ENCODE data around the gene ALOX5. TPM values are rescaled to one million over a fixed set of nuclear protein-coding genes. Genes with fewer than 3 reads are reported as not detected.
A peak's percentile ranks its signal among the peaks of the same experiment; 100 is the strongest.

The ALOX5 gene
- total RNA-seq, 2 donors from 2014 or later: 42.5 to 63.0 TPM

GRCh38 chr10:45437587-45438465 lies 63.8 kb downstream of the ALOX5 start:
- intact Hi-C loops (cut with DNase I): no loop called here
- TF ChIP-seq POLR2A (IDR thresholded peaks at IDR 0.05) (no peak), CTCF (IDR thresholded peaks at IDR 0.05) (no peak)

DNA sequence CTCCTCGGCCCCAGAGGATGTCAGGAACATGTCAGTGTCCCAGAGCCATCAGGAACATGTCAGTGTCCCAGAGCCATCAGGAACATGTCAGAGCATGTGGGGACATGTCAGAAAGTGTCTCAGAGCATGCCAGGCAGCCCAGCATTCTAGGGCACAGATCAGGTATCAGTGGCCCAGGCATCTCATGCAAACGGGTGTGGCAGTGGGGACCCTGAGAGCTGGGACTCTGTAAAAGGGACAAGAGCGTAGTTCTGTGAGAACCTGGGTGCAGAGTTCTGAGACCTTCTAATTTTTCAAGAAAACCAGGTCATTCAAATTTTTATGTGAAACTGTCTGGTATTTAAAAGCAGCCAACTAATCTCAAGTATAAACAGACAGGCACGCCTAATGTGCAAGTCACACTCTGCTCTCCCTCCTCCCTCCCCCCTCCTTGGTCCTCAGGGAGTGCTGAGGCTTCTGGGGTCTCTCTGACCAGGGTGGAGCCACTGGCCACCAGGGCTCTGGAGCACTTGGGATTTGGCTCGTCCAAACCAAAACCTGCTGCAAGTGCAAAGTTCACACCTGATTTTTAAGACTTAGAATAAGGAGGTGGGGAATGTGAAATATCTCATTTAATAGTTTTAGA lies 64.6 kb downstream of the ALOX5 start:
- DNase-seq (no peak), ATAC-seq (peak; percentile 14)
- Histone ChIP-seq H3K36me3 (replicated peaks in 1 of 2; ENCODE audit: insufficient read depth in 1 of 2, low read depth in 2 of 2) (no peaks in the 10 kb centered on the region), H3K27me3 (no peaks in the 10 kb centered on the region), H3K4me1 (peaks cover 20% of the 10 kb centered on the region), H3K27ac (no peak overlapping the region), H3K4me3 (no peak overlapping the region), H3K9me3 (no peaks in the 10 kb centered on the region)
- no peak for TF ChIP-seq POLR2A (IDR thresholded peaks at IDR 0.05)
- no peak for TF ChIP-seq CTCF (IDR thresholded peaks at IDR 0.05)
- intact Hi-C loops (cut with DNase I): no loop called here
- 58 to 59% methylated on average over 5 of the region's 5 CpGs for WGBS, 2 donors

More at GRCh38 chr10:45437587-45438465, 63.8 kb downstream of the ALOX5 start:
- no peak overlapping the region for H3K4me3 ChIP-seq
- peak overlapping the region in 1 of 4 donors; percentile 10 for H3K27ac ChIP-seq
- no peaks in the 10 kb centered on the region for H3K9me3 ChIP-seq
- H3K27me3 ChIP-seq: no peaks in the 10 kb centered on the region
- H3K4me1 ChIP-seq: peaks cover 28% of the 10 kb centered on the region
- DNase-seq (no peak), ATAC-seq (no peak)
- H3K36me3 ChIP-seq (replicated peaks in 1 of 2; ENCODE audit: insufficient read depth in 1 of 2, low read depth in 2 of 2): no peaks in the 10 kb centered on the region
- WGBS, 2 donors: 80 to 81% methylated on average over 8 of the region's 8 CpGs

DNA sequence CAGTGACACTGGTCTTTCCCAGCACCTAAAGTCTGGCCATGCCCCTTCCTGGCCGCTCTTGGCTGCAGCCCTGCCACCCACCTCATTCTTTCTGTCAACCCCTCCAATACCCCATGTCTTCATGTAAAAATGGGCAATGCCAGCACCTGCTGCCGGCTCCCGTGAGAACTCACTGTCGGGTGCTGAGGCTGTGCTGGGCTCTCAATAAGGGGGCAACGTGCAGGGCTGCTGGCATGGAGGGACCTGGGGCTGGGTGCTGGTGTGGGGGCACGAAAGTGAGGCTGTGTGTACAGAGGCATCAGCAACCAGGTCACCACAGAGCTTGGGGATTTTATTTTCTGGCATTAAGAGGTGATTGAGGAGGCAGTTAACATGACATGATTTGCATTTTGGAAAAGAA lies 65.3 kb downstream of the ALOX5 start:
- Histone ChIP-seq H3K9me3 (no peaks in the 10 kb centered on the region), H3K36me3 (replicated peaks in 1 of 2; ENCODE audit: insufficient read depth in 1 of 2, low read depth in 2 of 2) (no peaks in the 10 kb centered on the region), H3K4me1 (peaks cover 16% of the 10 kb centered on the region), H3K4me3 (no peak overlapping the region), H3K27me3 (no peaks in the 10 kb centered on the region), H3K27ac (no peak overlapping the region)
- intact Hi-C loops (cut with DNase I): no loop called here
- no peak for TF ChIP-seq POLR2A (IDR thresholded peaks at IDR 0.05)
- no peak for TF ChIP-seq CTCF (IDR thresholded peaks at IDR 0.05)
- ATAC-seq: no peak
- 73 to 75% methylated on average over 6 of the region's 6 CpGs for WGBS, 2 donors
- no peak for DNase-seq

DNA sequence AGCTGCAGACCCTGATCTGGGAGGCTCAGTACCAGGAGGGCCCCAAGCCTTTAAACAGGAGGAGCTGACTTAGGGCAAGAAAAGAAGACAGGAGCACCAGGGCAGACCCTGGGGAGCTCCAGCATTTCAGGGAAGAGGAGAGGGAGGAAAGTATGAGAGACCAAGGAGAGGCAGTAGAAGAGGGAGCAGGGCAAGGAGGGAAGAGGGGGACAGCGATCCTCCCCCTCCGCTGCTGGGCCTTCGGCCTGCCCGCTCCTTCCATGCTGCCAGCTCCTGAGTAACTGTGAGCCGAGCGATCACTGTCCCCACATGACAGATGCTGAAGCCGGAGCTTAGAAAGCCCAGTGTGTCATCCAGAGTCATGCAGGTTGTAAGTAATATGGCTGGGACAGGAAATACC lies 65.9 kb downstream of the ALOX5 start:
- H3K4me1 ChIP-seq: peaks cover 21% of the 10 kb centered on the region
- no peak overlapping the region for H3K27ac ChIP-seq
- no peaks in the 10 kb centered on the region for H3K36me3 ChIP-seq (replicated peaks in 1 of 2; ENCODE audit: insufficient read depth in 1 of 2, low read depth in 2 of 2)
- intact Hi-C loops (cut with DNase I): no loop called here
- no peak for TF ChIP-seq CTCF (IDR thresholded peaks at IDR 0.05)
- no peak for TF ChIP-seq POLR2A (IDR thresholded peaks at IDR 0.05)
- no peak for ATAC-seq
- H3K4me3 ChIP-seq: no peak overlapping the region
- DNase-seq: no peak
- H3K27me3 ChIP-seq: no peaks in the 10 kb centered on the region
- 77 to 86% methylated on average over 7 of the region's 7 CpGs for WGBS, 2 donors
- H3K9me3 ChIP-seq: no peaks in the 10 kb centered on the region

Data from body of pancreas (tissue), 4 donors.